ENCODE results near the gene PSORS1C1.
"Not testable (repeated sequence)": the region's sequence is repeated elsewhere in the genome, so short reads cannot be mapped to it uniquely, and the experiment has no call there.

Gene PSORS1C1, protein sequence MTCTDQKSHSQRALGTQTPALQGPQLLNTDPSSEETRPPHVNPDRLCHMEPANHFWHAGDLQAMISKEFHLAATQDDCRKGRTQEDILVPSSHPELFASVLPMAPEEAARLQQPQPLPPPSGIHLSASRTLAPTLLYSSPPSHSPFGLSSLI

DNA sequence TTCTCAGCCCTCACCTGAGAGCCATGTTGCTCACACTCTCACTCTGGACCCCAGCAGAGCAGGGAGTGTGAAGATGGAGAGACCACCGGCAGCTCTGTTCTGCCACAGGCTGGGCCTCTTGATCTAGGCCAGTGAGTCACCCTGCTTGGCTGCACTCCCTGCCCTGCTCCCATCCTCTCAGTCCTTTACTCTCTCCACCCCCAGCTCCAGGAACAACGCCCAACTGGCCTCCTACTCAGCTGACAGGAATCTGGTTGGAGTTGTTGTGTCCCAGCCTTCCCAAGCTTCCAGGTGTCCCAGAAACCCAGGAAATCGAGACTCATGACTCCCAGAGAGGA is at the start of gene PSORS1C1:
Gene PSORS1C1, plus strand, starts transcription at position 260 of the 338 bp plus-strand sequence. CDS start 14,833 bp downstream, outside the sequence.
- no peak for DNase-seq

DNA sequence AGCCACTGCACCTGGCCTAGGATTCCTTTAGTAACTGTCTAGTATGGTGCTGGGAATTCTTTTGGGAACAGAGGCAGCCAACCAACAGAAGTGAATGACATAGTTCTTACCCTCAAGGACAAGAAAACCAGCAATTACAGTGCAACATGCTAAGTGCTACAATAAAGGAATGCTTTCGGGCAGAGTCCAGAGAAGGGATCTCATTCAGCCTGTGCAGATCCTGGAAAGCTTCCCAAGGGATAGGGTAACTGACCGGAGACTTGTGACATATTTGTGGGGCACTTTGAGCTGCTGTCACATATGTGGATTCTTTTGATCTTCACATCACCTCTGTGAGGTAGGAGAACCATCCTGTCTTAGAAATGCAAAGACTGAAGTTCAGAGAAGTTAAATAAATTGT is 49.0 kb upstream of the PSORS1C1 start:
- DNase-seq: no peak

GRCh38 chr6:31067028-31067427 is 47.6 kb upstream of the PSORS1C1 start:
- DNase-seq: not testable (repeated sequence)

- DNase-seq: not testable (repeated sequence)
These were observed 46.5 kb upstream of the PSORS1C1 start for GRCh38 chr6:31067891-31068668.

DNA sequence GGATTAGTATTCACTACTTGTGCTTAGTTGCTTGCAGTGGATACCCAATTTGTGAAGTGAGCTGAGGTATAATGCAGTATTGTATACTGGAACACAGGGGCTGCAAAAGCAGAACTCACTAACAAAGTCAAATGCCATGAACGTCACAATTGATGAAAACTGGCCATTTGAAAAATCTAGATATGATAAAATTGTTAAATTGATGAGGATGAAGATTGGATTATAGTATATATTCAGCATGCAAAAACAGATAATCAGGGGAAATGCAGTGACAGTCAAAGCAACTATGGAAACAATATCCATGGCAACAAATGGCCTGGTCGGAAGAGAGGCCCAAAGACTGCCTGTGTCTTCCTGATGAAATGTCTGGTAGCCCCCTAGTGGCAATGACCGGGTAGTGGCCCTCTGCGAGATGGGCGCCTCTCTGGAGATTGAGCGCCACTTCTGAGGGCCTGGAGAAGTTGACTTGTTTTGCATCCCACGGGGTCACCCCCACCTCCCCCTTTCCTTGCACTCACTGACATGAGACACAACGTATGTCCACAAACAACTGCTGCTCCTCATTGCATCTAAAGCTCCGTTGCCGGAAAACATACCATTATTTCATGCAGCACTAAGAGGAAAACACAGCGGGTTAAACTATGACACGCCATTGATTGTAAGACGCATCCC is 45.8 kb upstream of the PSORS1C1 start:
- peak; percentile 81 for DNase-seq

DNA sequence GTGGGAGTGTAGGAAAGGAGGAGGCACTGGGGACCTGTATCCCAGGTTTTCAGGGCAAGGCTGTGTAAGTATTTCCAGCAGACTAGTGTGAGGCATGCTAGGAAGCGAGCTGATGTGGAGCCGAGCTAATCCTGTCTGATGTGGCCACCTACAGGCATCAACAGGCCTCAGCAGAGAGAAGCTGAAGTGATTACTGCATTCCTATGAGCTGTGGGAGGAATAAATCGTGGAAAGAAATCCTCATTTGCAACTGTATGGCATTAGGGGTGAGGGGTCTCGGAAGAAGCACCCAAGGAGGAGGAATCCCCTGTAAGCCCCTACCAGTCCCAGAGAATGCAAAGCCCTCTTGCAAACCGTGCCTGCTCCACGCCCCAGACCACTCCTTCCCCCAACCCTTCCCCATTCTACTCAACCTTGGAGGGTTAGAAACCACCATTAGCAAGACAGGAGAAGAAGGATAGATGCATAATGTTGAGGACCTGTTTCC is 43.8 kb upstream of the PSORS1C1 start:
- DNase-seq: no peak

DNA sequence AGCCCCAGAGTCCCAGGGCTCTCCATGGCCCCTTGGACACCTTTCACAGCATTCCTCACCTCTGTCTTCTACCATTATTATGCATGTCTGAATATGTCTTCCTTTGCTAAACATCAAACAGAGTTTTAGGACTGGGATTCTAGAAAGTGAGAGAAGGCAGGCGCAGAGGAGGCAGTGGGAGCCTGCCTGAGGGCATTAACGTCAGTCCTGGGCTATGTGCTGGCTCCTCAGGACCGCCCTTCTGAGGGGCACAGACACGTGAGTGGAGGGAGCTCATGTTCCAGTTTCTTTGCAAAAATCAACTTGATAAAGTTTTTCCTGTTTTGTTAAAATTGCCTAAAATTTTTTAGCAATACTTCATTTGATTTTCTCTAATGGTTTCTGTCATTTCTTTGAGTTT is 40.2 kb upstream of the PSORS1C1 start:
- no peak for DNase-seq

DNA sequence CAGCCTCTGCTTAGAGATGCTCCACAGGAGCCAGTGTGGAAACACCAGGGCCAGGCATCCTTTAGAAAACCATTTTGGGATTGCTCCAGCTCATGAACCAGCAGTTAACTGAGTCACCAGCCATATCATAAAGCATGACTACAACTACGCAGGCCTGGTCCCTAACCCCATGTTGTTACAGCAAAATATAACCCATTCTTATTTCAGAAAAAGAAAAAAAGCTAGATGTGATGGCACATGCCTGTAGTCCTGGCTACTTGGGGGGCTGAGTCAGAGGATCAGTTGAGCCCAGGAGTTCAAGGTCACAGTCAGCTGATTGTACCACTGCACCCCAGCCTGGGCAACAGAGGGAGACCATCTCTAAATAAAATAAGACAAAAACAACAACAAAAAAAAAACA is 39.1 kb upstream of the PSORS1C1 start:
- no peak for DNase-seq

DNA sequence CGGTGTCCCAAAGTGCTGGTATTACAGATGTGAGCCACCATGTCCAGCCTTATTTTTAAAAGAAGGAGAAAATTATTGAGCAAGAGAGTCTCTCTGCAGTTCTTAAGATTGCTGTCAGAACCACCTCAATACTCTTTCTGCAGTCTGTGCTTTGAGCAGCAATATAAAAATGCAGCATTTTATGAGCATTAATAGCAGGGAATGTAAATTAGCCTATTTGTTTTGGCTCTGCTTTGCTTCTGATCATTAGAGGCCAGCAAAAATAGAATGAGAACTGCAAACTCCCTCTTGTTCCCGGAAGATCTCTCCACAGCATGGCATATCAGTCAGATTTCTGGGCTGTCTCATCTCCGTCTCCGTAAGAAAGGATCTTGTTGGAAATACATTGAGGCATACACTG is 38.0 kb upstream of the PSORS1C1 start:
- no peak for DNase-seq

- DNase-seq: peak; percentile 73
These were observed 34.8 kb upstream of the PSORS1C1 start for GRCh38 chr6:31079656-31080261.

- no peak for DNase-seq
These were observed 32.7 kb upstream of the PSORS1C1 start for GRCh38 chr6:31081872-31082271.

- peak; percentile 72 for DNase-seq
These were observed 30.8 kb upstream of the PSORS1C1 start for GRCh38 chr6:31083742-31084354.

DNA sequence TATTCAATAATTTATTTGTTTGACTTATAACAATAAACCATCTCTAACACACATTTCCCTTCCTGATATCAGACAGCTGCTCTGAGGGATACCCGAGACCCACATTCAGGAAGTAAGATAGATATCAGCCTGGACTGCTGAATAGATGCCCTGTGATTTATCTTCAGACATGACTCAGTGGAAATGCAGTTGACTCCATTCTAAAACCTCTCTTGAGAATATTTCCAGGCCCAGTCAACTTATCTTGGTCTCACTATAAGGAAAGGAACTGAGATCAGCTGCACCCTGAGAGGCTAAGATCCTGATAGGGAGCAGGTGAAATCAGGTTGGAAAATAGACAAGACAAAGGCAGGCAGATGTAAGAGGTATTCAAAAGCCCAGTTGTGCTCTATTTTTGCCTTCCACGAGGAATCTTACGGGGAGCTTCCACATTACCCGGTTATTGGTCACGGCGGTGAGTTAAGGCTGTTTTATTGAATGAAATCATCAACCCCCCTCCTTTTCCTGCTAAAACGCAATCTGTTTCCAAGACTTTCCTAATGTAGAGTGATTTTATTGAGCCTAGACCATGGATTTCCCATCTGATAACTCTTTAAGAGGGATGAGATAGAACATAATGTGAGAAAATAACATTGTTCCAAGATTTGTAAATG is 27.7 kb upstream of the PSORS1C1 start:
- no peak for DNase-seq

GRCh38 chr6:31087494-31088089 is 27.0 kb upstream of the PSORS1C1 start:
- peak; percentile 97 for DNase-seq

DNA sequence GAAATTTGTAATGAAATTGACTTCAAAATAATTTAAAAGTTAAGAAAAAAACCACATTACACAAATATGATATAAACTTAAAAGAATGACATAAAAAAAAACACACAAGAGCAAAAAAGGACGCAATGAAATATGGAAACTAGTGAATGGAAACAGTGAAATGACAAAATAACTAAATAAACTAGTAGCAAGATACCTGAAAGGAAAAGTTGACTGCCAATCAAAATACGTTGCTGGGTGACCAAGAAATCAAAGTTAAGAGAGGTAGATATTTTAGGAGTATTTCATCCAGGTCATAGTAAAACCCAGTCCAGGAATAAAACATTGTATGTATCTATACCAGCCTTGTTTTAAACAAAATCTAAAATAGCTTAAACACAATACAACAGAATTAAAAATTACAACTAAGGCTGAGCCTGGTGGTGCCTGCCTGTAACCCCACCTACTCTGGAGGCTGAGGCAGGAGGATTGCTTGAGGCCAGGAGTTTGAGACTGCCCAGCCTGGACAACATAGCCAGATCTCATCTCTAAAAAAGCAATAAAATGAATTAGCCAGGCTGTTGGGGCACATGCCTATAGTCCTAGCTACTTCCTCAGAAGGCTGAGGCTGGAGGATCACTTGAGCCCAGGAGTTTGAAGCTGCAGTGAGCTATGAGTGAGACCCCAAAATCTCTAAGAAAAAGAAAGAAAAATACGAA is 24.2 kb upstream of the PSORS1C1 start:
- DNase-seq: no peak

- no peak for DNase-seq
These were observed 23.6 kb upstream of the PSORS1C1 start for GRCh38 chr6:31090973-31091364.

DNA sequence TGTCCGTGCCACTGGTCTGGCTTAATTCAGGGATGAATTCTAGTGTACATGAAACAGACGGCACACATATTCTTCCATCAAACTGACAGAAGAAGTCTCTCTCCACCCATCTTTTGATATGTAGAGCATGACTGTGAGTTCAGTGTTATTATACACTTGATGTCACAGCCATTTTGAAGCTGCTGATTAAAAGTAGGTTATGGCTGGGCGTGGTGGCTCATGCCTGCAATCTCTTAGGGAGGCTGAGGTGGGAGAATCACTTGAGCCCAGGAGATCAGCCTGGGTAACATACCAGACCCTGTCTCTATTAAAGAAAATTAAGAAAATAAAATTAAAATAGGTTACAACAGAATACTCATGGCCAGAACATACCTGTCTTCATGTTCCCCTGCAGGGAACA is 22.9 kb upstream of the PSORS1C1 start:
- no peak for DNase-seq

GRCh38 chr6:31092238-31092637 is 22.4 kb upstream of the PSORS1C1 start:
- DNase-seq: no peak

DNA sequence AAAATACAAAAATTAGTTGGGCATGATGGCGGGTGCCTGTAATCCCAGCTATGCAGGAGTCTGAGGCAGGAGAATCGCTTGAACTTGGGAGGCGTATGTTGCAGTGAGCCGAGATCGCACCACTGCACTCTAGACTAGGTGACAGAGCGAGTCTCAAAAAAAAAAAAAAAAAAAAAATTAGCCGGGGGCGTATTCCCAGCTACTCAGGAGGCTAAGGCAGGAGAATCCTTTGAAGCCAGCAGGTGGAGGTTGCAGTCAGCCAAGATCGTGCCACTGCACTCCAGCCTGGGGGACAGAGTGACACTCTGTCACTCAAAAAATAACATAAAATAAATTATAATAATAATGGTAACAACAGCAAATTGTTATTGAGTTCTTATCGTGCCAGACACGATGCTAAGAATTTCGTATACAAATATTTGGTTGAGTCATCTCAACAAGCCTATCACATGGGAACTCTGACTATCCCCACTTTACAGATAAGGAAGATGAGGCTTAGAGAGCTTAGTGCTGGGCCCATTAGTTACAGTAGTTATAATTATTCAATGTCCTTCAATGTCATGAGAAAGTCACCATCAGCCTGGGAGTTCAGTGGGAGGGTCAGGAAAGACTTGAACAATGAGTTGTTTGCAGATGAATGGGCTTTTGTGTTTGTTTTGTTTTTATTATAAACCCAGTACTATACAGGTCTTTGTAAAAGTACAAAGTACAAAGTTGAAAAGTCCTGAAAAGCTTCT is 21.7 kb upstream of the PSORS1C1 start:
- DNase-seq: no peak

DNA sequence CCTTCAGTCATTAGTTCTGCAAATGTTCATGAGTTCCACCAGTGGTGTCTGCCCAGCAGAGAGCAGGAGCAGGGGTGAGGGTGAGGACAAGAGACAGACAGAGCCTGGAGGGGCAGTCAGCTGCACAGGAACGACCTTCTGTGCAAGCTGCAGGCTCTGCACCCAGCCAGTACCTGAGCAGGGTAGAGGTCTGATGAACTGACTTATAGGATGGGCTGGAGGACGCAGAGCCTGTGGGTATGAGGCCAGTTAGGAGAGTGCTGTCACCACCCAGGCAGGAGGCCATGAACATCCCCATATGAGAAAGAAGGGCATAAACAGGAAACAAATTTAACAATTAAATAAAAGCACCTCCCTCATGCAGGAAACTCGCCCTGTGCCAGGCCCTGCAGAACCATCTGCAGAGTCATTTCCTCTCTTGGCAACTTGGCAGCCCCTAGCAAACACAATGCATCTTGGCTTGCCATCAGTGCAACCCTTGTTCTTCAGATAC is 20.2 kb upstream of the PSORS1C1 start:
- peak; percentile 59 for DNase-seq

GRCh38 chr6:31096215-31096614 is 18.4 kb upstream of the PSORS1C1 start:
- no peak for DNase-seq

Data from activated CD8-positive, alpha-beta memory T cell treated with anti-CD3 and anti-CD28 coated beads, Interleukin-2, amount 50 U/mL, for 48 hours (primary cell).